H9 (cell line): ENCODE measurements around the gene TUBB4B. TPM values are rescaled to one million over a fixed set of nuclear protein-coding genes. Genes with fewer than 3 reads are reported as not detected.

Experiments
- DNase-seq: peaks from one replicate; pipeline ENCODE4 v3.0.0-alpha.2; 2017
- H2AFZ ChIP-seq: one replicate; pipeline ENCODE4 v1.6.1; 2013; ENCODE audit warnings: mild to moderate bottlenecking, low read length, control low read depth, moderate library complexity
- H2AK5ac ChIP-seq: 2 replicates; pipeline ENCODE4 v1.6.1; 2013; ENCODE audit warnings: low read length, control low read depth, mixed read lengths; ENCODE audit not compliant: insufficient read length
- H2BK120ac ChIP-seq: one replicate; pipeline ENCODE4 v1.6.1; 2013; ENCODE audit warnings: low read depth, mild to moderate bottlenecking, low read length, control low read depth, inconsistent platforms; ENCODE audit not compliant: poor library complexity, severe bottlenecking
- H2BK12ac ChIP-seq: 2 replicates; pipeline ENCODE4 v1.6.1; 2013; ENCODE audit warnings: low read length, control low read depth, mixed read lengths, low read depth; ENCODE audit not compliant: insufficient read length
- H2BK15ac ChIP-seq: 2 replicates; pipeline ENCODE4 v1.6.1; 2013; ENCODE audit warnings: low read depth, low read length, control low read depth
- H2BK20ac ChIP-seq: one replicate; pipeline ENCODE4 v1.6.1; 2013; ENCODE audit warnings: low read depth, mild to moderate bottlenecking, low read length, control low read depth, inconsistent platforms; ENCODE audit not compliant: poor library complexity, severe bottlenecking
- H2BK5ac ChIP-seq: 2 replicates; pipeline ENCODE4 v1.6.1; 2013; ENCODE audit warnings: low read length, control low read depth, mixed read lengths; ENCODE audit not compliant: insufficient read length
- H3K14ac ChIP-seq: 2 replicates; pipeline ENCODE4 v1.6.1; 2013; ENCODE audit warnings: low read length, control low read depth; ENCODE audit not compliant: insufficient read depth
- H3K18ac ChIP-seq: 2 replicates; pipeline ENCODE4 v1.6.1; 2013; ENCODE audit warnings: low read depth, mild to moderate bottlenecking, mixed read lengths, low read length, control low read depth; ENCODE audit not compliant: insufficient read length
- H3K23ac ChIP-seq: 2 replicates; pipeline ENCODE4 v1.6.1; 2013; ENCODE audit warnings: low read length, control low read depth, mixed read lengths, low read depth; ENCODE audit not compliant: insufficient read length
- H3K23me2 ChIP-seq: 2 replicates; pipeline ENCODE4 v1.6.1; 2013; ENCODE audit warnings: low read depth, mild to moderate bottlenecking, mixed read lengths, low read length, control low read depth; ENCODE audit not compliant: insufficient read length, poor library complexity, severe bottlenecking
- H3K27ac ChIP-seq: 2 replicates; pipeline ENCODE4 v1.5.1; 2013; ENCODE audit warnings: low read length, control low read depth, mixed read lengths, low read depth; ENCODE audit not compliant: insufficient read length
- H3K27me3 ChIP-seq: 2 replicates; pipeline ENCODE4 v1.6.1; 2013; ENCODE audit warnings: low read length, control low read depth, inconsistent platforms; ENCODE audit not compliant: insufficient read depth
- H3K4ac ChIP-seq: 2 replicates; pipeline ENCODE4 v1.6.1; 2013; ENCODE audit warnings: low read depth, mild to moderate bottlenecking, control low read depth, inconsistent platforms, low read length, moderate library complexity
- H3K4me1 ChIP-seq: 2 replicates; pipeline ENCODE4 v1.6.1; 2013; ENCODE audit warnings: low read length, control low read depth, inconsistent platforms; ENCODE audit not compliant: insufficient read depth
- H3K4me2 ChIP-seq: 2 replicates; pipeline ENCODE4 v1.6.1; 2013; ENCODE audit warnings: low read length, control low read depth, mixed read lengths; ENCODE audit not compliant: insufficient read length, insufficient read depth
- H3K56ac ChIP-seq: 2 replicates; pipeline ENCODE4 v1.6.1; 2013; ENCODE audit warnings: low read depth, mild to moderate bottlenecking, mixed read lengths, low read length, control low read depth; ENCODE audit not compliant: insufficient read length
- H3K79me1 ChIP-seq: 2 replicates; pipeline ENCODE4 v1.6.1; 2013; ENCODE audit warnings: low read depth, mild to moderate bottlenecking, moderate library complexity, low read length, control low read depth, inconsistent platforms; ENCODE audit not compliant: insufficient read depth, poor library complexity, severe bottlenecking
- H3K79me2 ChIP-seq: 2 replicates; pipeline ENCODE4 v1.6.1; 2013; ENCODE audit warnings: low read length, control low read depth, inconsistent platforms; ENCODE audit not compliant: insufficient read depth
- H3K9ac ChIP-seq: 2 replicates; pipeline ENCODE4 v1.6.1; 2013; ENCODE audit warnings: low read length, control low read depth, mixed read lengths; ENCODE audit not compliant: insufficient read length; ENCODE audit errors: extremely low read depth
- H3K9me3 ChIP-seq: one replicate; pipeline ENCODE4 v1.6.1; 2013; ENCODE audit warnings: low read depth, low read length, inconsistent platforms; ENCODE audit not compliant: control insufficient read depth
- H3T11ph ChIP-seq: one replicate; pipeline ENCODE4 v1.6.1; 2013; ENCODE audit warnings: mild to moderate bottlenecking, low read length, control low read depth, inconsistent platforms
- H4K20me1 ChIP-seq: one replicate; pipeline ENCODE4 v1.6.1; 2013; ENCODE audit not compliant: control insufficient read depth, insufficient read length, insufficient read depth
- H4K5ac ChIP-seq: 2 replicates; pipeline ENCODE4 v1.6.1; 2013; ENCODE audit warnings: low read depth, mild to moderate bottlenecking, mixed read lengths, low read length, control low read depth; ENCODE audit not compliant: insufficient read length
- H4K8ac ChIP-seq: replicated peaks from 2 replicates; pipeline ENCODE4 v1.6.1; 2013; ENCODE audit warnings: low read length, control low read depth, mixed read lengths, low read depth; ENCODE audit not compliant: insufficient read length
- H4K91ac ChIP-seq: 2 replicates; pipeline ENCODE4 v1.6.1; 2013; ENCODE audit warnings: low read depth, mild to moderate bottlenecking, moderate library complexity, mixed read lengths, low read length, control low read depth; ENCODE audit not compliant: insufficient read length
- H3K27ac Mint-ChIP-seq, 3 experiments: 2 replicates in 2 of 3; 3 replicates in 1 of 3; pipeline ENCODE4 v1.8.0; 2020 to 2021; ENCODE audit warnings: mixed read lengths in 3 of 3, mild to moderate bottlenecking in 1 of 3, moderate library complexity in 1 of 3
- H3K27me3 Mint-ChIP-seq: 2 replicates; pipeline ENCODE4 v1.8.0; 2021; ENCODE audit warnings: low read depth, mild to moderate bottlenecking, moderate library complexity, mixed read lengths
- H3K36me3 Mint-ChIP-seq, 3 experiments: 2 replicates in 2 of 3; 3 replicates in 1 of 3; pipeline ENCODE4 v1.8.0; 2020 to 2021; ENCODE audit warnings: low read depth in 3 of 3, mixed read lengths in 3 of 3; ENCODE audit not compliant: insufficient read depth in 1 of 3
- H3K4me1 Mint-ChIP-seq, 2 experiments: 2 replicates each; pipeline ENCODE4 v1.8.0; 2020; ENCODE audit warnings: mixed read lengths in 2 of 2
- H3K4me3 Mint-ChIP-seq, 2 experiments: 2 replicates in 1 of 2; 3 replicates in 1 of 2; pipeline ENCODE4 v1.8.0; 2020 to 2021; ENCODE audit warnings: mild to moderate bottlenecking in 2 of 2, mixed read lengths in 2 of 2, moderate library complexity in 1 of 2
- H3K9me3 Mint-ChIP-seq, 2 experiments: 2 replicates in 1 of 2; 3 replicates in 1 of 2; pipeline ENCODE4 v1.8.0; 2020; ENCODE audit warnings: mild to moderate bottlenecking in 2 of 2, mixed read lengths in 2 of 2, moderate library complexity in 1 of 2
- CTCF ChIP-seq: fragments of 200-600 bp; sonication (generic); conservative IDR thresholded peaks from 3 replicates; pipeline ENCODE4 v1.8.0; 2021; ENCODE audit warnings: antibody characterized with exemption, mild to moderate bottlenecking
- WGBS: extraction: QIAGEN DNeasy Blood & Tissue Kit; methylation state at CpG from one replicate; pipeline ENCODE4 v1.1.7; 2013; ENCODE audit warnings: missing lambda C conversion rate, low lambda C conversion rate, mixed read lengths; ENCODE audit not compliant: insufficient read length; ENCODE audit errors: extremely low coverage; 5-methylcytosine and 5-hydroxymethylcytosine counted together
- total RNA-seq: library from RNA; stranded (reverse); gene quantifications from 2 replicates; pipeline ENCODE4 v1.2.1, GENCODE V29; 2021

TUBB4B gene
- total RNA-seq, 1 experiment from 2014 or later, result 378 TPM

DNA sequence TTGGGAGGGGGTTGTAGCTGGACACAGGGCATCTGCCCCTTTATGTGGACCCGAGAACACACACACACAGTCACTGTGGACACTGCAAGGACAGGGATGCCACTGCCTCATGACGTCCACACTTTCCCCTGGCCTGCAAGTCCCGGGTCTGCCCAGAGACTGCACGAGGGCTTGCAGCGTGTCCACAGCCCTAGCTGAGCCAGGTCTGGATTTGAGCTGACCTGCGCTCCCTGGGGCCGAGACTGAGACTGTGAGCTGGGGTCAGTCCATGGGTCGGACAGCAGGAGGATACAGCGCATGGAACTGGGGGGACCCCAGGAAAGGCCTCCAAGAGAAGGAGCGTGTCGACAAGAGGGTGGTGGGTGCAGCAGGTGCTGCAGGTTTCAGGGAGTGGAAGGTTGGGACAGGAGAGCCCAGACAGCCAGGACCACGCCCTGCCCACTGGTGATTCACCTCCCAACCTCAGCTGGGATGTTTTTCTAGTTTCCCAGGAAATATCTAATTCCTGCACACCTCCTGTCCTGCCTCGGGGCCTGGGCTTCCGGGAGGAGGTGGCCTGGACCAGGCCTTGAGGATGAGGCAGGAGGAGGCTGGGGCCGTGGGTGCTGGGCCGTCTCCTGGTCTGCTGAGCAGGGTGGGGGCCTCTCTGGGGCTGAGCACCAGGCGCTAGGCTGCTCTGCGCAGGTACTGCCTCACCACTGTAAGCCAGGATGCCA is 14.6 kb upstream of the TUBB4B start:
- no peak for DNase-seq
- H3K27ac ChIP-seq, result no peak overlapping the region
- Mint-ChIP-seq H3K27ac (no peak overlapping the region), H3K9me3 (no peaks in the 10 kb centered on the region), H3K36me3 (no peaks in the 10 kb centered on the region), H3K27me3 (no peaks in the 10 kb centered on the region; the same call in 1 of the 2 replicates), H3K4me3 (no peak overlapping the region), H3K4me1 (peaks cover 2 to 5% of the 10 kb centered on the region in 2 experiments)
- H3K4me2 ChIP-seq, result no peak overlapping the region
- H3K4me1 ChIP-seq, result no peaks in the 10 kb centered on the region
- H2BK120ac ChIP-seq, result no peak overlapping the region
- H3K56ac ChIP-seq, result no peak overlapping the region
- H3K23me2 ChIP-seq, result peaks cover 18% of the 10 kb centered on the region
- no peaks in the 10 kb centered on the region for H3K27me3 ChIP-seq
- no peak overlapping the region for H3K14ac ChIP-seq
- H3K23ac ChIP-seq, result no peak overlapping the region
- H3K79me2 ChIP-seq, result no peaks in the 10 kb centered on the region
- H2BK20ac ChIP-seq, result no peak overlapping the region
- H4K5ac ChIP-seq, result no peak overlapping the region
- no peak overlapping the region for H3K18ac ChIP-seq
- no peak overlapping the region for H2BK5ac ChIP-seq
- H3K9ac ChIP-seq, result no peak overlapping the region
- TF ChIP-seq CTCF, result no peak
- no peak overlapping the region for H2AK5ac ChIP-seq
- WGBS, result no CpG with 5 or more reads among the region's 18 CpGs
- no peaks in the 10 kb centered on the region for H4K20me1 ChIP-seq
- H4K91ac ChIP-seq, result no peak overlapping the region
- no peaks in the 10 kb centered on the region for H3K79me1 ChIP-seq
- no peak overlapping the region for H2AFZ ChIP-seq
- no peak overlapping the region for H3T11ph ChIP-seq
- no peak overlapping the region for H3K4ac ChIP-seq
- no peak overlapping the region for H4K8ac ChIP-seq
- H2BK12ac ChIP-seq, result no peak overlapping the region
- H3K9me3 ChIP-seq, result no peaks in the 10 kb centered on the region
- H2BK15ac ChIP-seq, result no peak overlapping the region
